ENCODE measurements around the gene KCNQ1.

Gene KCNQ1

DNA sequence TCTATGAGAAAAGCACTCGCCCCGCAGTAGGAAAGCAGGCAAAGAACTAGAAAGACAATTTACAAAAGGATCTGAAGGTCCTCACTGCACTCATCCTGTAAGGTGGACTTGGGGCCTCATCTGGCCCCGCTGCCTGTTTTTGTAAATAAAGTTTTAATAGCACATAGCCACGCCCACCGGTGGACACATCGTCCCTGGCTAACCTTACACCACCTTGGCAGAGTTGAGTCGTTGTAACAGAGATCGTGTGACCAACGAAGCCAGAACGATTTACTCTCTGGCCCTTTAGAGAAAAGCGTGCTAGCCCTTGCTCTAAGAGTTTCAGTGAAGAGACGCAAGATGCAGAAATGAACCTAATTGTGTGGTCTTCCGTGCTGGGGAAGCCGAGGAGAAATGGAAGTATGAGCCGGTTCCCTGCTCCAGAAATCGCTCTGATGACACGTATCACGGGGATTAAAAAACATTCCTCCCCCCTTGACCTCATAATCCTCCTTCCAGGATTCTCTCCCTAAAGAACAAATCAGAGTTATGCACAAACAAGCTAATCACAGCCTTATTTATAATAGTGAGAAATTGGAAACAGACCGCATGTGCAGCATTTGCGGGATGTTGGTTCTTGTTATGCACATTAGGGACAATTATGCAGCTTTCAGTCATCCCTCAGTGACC is 360.7 kb downstream of the KCNQ1 start:
- DNase-seq, result no peak

GRCh38 chr11:2806351-2807024 is 361.7 kb downstream of the KCNQ1 start:
- DNase-seq, result no peak

DNA sequence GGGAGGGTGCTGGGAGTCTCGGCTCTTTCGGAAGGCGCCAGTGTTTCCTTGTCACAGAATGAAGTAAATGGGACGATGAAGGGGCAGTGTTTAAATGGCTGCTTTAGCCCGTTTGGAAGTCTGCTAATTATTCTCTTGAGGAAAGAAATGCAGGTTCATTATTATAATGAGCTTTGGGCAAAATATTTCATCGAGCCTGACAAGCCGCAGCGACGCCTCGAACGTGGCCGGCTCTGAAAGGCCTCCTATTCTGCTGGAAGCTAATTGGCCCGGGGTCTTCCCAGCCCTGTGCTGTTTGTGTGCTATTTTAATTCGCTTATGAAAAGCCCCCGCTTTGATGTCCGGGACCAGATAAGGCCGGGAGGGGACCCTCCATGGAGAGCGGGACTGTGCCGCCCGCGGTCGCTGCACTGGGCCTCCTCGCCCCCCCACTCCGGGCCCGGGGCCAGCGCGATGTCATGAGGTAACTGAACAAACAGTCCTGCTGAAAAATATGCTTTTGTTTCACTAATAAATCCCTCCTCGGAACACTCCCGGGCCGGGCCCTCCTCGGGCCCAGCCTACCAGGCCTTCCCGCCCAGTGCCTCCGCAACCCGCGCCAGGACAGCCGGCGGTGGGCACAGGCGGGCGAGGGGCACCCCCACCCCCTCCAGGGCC is 362.3 kb downstream of the KCNQ1 start:
- no peak for DNase-seq

GRCh38 chr11:2807801-2808241 is 363.0 kb downstream of the KCNQ1 start:
- DNase-seq, result no peak

DNA sequence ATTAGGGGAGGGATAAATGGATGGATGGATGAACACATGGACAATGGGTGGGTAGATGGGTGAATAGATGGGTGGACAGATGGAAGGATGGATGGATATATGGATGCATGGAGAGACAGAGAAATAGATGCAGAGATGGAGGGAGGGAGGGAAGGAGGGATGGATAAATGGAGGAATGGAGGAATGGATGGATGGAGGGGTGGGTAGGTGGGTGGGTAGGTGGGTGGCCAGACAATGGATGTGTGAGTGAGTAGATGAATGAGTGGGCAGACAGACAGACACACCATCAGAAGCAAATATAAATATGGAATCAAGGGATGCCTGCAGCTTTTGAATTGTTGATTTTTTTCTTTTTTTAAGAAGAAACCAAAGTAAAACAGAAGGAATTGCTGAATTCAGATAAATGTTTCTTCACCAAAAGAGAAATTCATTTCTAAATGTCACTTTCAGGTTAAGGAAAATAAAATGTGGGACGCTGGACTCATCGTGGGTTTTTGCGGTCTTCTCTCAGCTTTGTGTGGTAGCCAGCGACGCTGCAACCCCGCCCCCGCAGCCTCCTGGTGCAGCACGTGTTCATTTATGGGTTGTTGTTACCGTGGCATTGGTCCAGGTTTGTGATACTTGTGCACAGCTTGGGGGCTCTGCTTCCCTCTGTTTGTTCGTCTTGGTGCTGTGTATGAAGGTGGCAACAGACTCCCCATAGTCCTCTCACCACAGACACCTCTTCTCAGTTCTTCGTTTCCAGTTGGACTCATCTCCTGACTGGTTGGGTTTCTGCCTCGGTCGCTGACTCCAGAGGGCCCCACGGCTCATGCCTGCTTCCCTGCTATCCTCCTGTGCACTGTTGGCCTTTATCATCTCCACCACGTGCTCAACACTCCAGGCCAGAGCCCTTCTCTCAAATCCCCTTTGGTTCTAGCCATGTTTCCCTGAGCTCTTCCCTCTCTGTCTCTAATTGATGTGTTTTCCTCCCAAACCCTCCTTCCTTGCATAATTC is 364.3 kb downstream of the KCNQ1 start:
- DNase-seq, result no peak

DNA sequence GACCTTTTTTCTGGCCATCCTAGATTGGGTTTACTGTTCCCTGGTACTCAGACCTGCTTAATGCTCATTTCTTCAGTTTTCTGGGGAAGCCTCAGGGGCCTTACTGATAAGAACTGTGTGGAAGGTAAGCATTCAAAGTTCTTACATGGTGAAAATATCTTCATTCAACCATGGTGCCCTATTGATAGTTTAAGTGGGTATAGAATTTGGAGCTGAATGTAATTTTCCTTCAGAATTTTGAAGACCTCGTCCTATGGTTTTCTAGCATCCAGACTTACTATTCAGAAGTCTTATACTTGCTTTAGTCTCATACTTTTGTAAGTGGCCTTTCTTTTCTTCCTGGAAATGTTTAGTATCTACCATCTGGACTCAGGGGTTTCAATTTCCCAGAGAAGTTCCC is 365.0 kb downstream of the KCNQ1 start:
- DNase-seq, result no peak

DNA sequence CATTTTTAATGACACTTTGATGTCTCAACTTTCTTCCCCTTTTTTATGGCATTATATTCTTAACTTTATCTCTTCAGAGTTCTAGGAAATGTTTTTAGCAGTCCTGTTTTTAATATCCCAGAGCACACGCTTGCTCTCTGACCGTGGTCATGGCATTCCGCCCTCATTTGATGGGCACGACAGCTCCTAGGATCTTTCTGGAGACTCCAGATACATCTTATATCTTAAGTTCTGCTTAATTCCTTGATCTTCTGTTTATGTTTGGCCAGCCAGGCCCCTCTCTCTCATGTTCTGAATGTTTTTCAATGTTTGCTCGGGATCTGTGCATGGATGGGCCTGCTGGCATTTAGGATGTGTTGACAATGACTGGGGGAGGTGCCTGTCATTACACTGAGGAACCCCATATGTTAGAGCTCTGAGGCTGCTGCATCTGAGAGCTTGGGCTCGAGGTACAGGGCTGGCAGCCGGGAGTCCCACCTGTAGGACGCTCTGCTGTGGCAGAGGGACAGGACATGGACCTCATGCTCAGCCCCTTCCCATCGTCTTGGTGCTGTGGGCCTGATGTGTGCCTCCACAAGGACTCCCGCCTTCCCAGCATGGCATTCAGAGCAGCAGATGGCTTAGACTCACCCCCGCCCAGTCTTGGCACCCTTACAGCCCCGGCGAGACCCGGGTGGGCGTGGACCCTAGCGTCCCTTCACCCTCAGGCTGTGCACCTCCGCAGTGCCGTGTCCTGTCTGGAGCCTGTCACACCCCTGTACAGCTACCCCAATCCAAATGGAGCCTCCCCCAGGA is 365.8 kb downstream of the KCNQ1 start:
- no peak for DNase-seq

- no peak for DNase-seq
These were observed 366.6 kb downstream of the KCNQ1 start for GRCh38 chr11:2811206-2812091.

GRCh38 chr11:2812371-2812991 is 367.7 kb downstream of the KCNQ1 start:
- DNase-seq, result no peak

- DNase-seq, result no peak
These were observed 368.5 kb downstream of the KCNQ1 start for GRCh38 chr11:2813141-2813908.

DNA sequence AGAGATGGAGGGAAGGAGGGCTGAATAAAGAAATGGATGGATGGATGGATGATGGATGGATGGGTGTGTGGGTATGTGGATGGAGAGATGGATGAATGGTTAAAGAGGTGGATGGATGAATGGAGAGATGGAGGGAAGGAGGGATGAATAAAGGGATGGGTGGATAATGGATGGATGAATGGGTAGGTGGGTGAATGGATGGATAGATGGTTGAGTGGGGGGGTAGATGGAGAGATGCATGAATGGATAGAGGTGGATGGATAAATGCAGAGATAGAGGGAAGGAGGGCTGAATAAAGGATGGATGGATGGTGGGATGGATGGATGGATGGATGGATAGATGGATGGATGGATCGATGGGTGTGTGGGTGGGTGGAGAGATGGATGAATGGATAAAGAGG is 369.2 kb downstream of the KCNQ1 start:
- DNase-seq, result no peak

GRCh38 chr11:2814751-2815150 is 369.9 kb downstream of the KCNQ1 start:
- DNase-seq, result no peak

DNA sequence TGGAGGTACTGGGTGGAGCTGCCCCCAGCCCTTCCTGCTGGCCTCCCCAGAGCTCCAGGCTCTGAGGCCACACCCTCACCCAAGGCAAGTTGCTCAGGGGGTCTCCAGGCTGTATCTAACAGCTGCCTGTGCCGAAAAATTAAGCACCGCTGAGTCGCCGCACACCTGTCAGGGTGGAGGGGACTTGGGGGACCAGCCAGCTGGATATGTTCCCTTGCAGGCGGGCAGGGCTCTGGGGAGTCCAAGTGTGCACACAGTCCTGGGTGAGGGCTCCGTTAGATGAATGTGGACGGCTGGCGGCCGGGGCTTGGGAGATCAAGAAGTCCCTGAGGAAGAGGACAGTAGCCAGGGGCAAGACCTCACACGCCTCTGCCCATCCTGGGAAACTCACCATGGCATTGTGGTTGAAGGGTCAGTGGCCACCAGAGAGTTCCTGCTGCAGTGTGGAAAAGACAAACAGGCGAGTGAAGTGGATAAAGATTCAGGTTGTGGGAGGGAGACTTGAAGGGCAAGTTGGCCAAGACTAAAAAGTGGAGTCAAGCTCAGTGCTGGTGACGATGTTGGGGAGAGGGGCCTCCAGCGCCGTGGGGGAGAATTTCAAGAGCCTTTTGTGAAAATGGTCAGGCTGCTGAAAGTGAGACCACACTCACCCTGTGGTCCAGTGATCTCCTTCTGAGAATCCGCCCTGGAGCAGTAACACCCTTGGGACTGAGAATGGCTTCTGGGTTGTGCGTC is 371.1 kb downstream of the KCNQ1 start:
- DNase-seq, result no peak

GRCh38 chr11:2816523-2816922 is 371.7 kb downstream of the KCNQ1 start:
- no peak for DNase-seq

DNA sequence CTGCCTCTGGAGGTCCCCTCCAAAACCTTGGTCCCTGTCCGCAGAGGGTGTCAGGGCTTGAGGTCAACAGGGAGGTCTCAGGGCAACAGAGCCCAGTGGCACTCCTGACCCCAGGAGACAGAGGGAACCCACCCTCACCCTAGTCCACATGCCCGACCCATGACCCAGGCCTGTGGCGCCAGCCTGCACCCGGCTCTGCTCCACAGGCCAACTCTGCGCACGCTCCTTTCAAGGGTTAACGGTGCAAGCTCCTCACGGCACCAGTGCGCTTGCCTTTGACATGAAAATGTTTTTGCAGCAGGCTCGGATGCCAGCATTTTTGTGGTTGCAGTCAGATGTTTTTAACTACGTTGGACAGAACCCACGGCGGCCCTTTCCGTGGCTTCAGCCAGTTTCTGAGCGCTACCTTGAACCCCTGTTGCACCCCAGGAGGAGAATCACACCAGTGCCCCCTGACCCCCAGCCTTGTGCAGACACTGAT is 372.2 kb downstream of the KCNQ1 start:
- no peak for DNase-seq

GRCh38 chr11:2817431-2817830 is 372.6 kb downstream of the KCNQ1 start:
- DNase-seq, result no peak

- DNase-seq, result no peak
These were observed 373.2 kb downstream of the KCNQ1 start for GRCh38 chr11:2818021-2818420.

- no peak for DNase-seq
These were observed 373.7 kb downstream of the KCNQ1 start for GRCh38 chr11:2818503-2818902.

DNA sequence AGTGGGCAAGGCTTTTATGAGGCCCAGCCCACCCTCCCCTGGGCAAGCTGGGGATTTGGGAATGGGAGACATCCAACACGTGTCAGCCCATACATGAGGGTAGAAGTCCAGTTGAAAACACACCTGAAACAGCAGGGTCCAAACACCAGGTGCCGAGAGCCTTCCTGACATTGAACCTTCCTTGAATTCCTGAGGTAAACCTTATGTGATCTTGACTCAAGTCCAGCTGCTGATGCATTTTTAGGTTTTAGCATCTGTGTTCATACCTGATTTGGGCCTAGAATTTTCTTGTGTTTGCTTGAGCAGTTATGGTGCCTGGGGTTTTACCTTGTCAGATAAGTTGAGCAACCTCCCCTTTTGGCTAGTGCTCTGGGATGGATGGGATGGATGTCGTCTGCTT is 374.5 kb downstream of the KCNQ1 start:
- no peak for DNase-seq

All from DMS79 treated with DMSO at 0.1 percent for 48 hours (cell line).